GM23338 (cell line): ENCODE measurements around the gene CCNI2.

Experiments
- CREB1 ChIP-seq: fragments of 250-450 bp; sonication (Bioruptor Pico); IDR thresholded peaks from 2 replicates; pipeline ENCODE4 v1.5.0; 2020; ENCODE audit warnings: low read depth, mild to moderate bottlenecking, moderate library complexity
- EZH2 ChIP-seq: fragments of 200-600 bp; sonication (generic); IDR thresholded peaks from one replicate; pipeline ENCODE4 v1.8.0; 2017; ENCODE audit warnings: antibody characterized with exemption, mild to moderate bottlenecking, low read depth; ENCODE audit not compliant: unreplicated experiment
- JUNB ChIP-seq: IDR thresholded peaks from one replicate; pipeline ENCODE4 v1.6.1; 2016; ENCODE audit warnings: antibody characterized with exemption; ENCODE audit not compliant: unreplicated experiment
- REST ChIP-seq: IDR thresholded peaks from one replicate; pipeline ENCODE4 v1.6.1; 2018; ENCODE audit warnings: antibody characterized with exemption; ENCODE audit not compliant: unreplicated experiment
- TF ChIP-seq, protein P1 (sequence below), 2 experiments: fragments of 200-600 bp in 1 of 2; sonication (generic) in 1 of 2; conservative IDR thresholded peaks; 2 replicates each; pipeline versions ENCODE4 v1.5.1 to v1.6.1; 2016 to 2017; ENCODE audit warnings: antibody characterized with exemption in 2 of 2, low read depth in 2 of 2, mild to moderate bottlenecking in 2 of 2, moderate library complexity in 1 of 2
- TF ChIP-seq, protein P2 (sequence below): IDR thresholded peaks from 2 replicates; pipeline ENCODE4 v1.6.1; 2016; ENCODE audit warnings: antibody characterized with exemption

DNA sequence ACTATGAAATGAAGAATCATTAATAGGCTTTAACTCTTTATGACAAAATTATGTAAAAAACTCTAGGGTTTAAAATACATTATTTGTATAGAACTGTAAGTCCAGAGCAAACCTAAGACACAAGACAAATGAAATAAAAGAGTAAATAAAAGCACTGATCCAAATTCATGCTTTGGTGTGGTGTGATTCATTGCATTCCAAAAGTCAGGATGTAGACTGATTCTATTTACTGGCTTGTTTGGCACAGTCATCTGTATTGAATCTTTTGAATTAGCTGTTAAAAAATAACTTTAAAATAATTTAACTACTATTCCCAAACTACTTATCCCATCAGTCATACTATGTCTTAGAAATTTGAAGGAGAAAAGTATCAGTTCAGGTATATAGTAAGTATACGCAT lies 42.4 kb upstream of the CCNI2 start:
- TF ChIP-seq EZH2 (no peak), REST (no peak), JUNB (no peak), CREB1 (CRISPR knock-in tag) (no peak)
- TF ChIP-seq, protein P1, sequence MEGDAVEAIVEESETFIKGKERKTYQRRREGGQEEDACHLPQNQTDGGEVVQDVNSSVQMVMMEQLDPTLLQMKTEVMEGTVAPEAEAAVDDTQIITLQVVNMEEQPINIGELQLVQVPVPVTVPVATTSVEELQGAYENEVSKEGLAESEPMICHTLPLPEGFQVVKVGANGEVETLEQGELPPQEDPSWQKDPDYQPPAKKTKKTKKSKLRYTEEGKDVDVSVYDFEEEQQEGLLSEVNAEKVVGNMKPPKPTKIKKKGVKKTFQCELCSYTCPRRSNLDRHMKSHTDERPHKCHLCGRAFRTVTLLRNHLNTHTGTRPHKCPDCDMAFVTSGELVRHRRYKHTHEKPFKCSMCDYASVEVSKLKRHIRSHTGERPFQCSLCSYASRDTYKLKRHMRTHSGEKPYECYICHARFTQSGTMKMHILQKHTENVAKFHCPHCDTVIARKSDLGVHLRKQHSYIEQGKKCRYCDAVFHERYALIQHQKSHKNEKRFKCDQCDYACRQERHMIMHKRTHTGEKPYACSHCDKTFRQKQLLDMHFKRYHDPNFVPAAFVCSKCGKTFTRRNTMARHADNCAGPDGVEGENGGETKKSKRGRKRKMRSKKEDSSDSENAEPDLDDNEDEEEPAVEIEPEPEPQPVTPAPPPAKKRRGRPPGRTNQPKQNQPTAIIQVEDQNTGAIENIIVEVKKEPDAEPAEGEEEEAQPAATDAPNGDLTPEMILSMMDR (conservative IDR thresholded peaks at IDR 0.05; ENCODE audit: low read depth in 2 of 2): no peak
- TF ChIP-seq, protein P2, sequence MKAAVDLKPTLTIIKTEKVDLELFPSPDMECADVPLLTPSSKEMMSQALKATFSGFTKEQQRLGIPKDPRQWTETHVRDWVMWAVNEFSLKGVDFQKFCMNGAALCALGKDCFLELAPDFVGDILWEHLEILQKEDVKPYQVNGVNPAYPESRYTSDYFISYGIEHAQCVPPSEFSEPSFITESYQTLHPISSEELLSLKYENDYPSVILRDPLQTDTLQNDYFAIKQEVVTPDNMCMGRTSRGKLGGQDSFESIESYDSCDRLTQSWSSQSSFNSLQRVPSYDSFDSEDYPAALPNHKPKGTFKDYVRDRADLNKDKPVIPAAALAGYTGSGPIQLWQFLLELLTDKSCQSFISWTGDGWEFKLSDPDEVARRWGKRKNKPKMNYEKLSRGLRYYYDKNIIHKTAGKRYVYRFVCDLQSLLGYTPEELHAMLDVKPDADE: no peak
